Retina (tissue), 1 donor: ENCODE data around the gene KIF11.
"Not testable (repeated sequence)": the region's sequence is repeated elsewhere in the genome, so short reads cannot be mapped to it uniquely, and the experiment has no call there.

Experiments used
- DNase-seq: peaks from one replicate; pipeline ENCODE4 v3.0.0-alpha.2; 2016

The KIF11 gene

GRCh38 chr10:92591550-92592022, 1.3 kb upstream of the KIF11 start:
- DNase-seq: peak; percentile 94

- no peak for DNase-seq
Measured at GRCh38 chr10:92593619-92594588, 974 bp downstream of the KIF11 start.

GRCh38 chr10:92595505-92595904, 2.6 kb downstream of the KIF11 start:
- DNase-seq: no peak

- DNase-seq: no peak
Measured at GRCh38 chr10:92598321-92598720, 5.4 kb downstream of the KIF11 start.

- no peak for DNase-seq
Measured at GRCh38 chr10:92604841-92605240, 11.9 kb downstream of the KIF11 start.

GRCh38 chr10:92615515-92615914, 22.6 kb downstream of the KIF11 start:
- DNase-seq: no peak

GRCh38 chr10:92619368-92619767, 26.4 kb downstream of the KIF11 start:
- DNase-seq: no peak

GRCh38 chr10:92627845-92628480, 35.0 kb downstream of the KIF11 start:
- DNase-seq: no peak

- no peak for DNase-seq
Measured at GRCh38 chr10:92629945-92630344, 37.0 kb downstream of the KIF11 start.

- no peak for DNase-seq
Measured at GRCh38 chr10:92638037-92638436, 45.1 kb downstream of the KIF11 start.

- no peak for DNase-seq
Measured at GRCh38 chr10:92640107-92640506, 47.2 kb downstream of the KIF11 start.

- DNase-seq: no peak
Measured at GRCh38 chr10:92641492-92641891, 48.6 kb downstream of the KIF11 start.

- no peak for DNase-seq
Measured at GRCh38 chr10:92644921-92645320, 52.0 kb downstream of the KIF11 start.

GRCh38 chr10:92650864-92651263, 57.9 kb downstream of the KIF11 start:
- not testable (repeated sequence) for DNase-seq

GRCh38 chr10:92655426-92655825, 62.5 kb downstream of the KIF11 start:
- no peak for DNase-seq

GRCh38 chr10:92656266-92656961, 63.5 kb downstream of the KIF11 start:
- DNase-seq: no peak

GRCh38 chr10:92657024-92657423, 64.1 kb downstream of the KIF11 start:
- no peak for DNase-seq

- DNase-seq: no peak
Measured at GRCh38 chr10:92662848-92663247, 69.9 kb downstream of the KIF11 start.

GRCh38 chr10:92664322-92664721, 71.4 kb downstream of the KIF11 start:
- DNase-seq: no peak

GRCh38 chr10:92667078-92667477, 74.1 kb downstream of the KIF11 start:
- no peak for DNase-seq

GRCh38 chr10:92677708-92678107, 84.8 kb downstream of the KIF11 start:
- no peak for DNase-seq

GRCh38 chr10:92678206-92678605, 85.3 kb downstream of the KIF11 start:
- no peak for DNase-seq

GRCh38 chr10:92681306-92681834, 88.4 kb downstream of the KIF11 start:
- no peak for DNase-seq
